GM04503 (cell line): ENCODE data around the gene SLC25A25.

Experiments used
- DNase-seq: peaks from one replicate; pipeline ENCODE4 v3.0.0-alpha.2; 2012; ENCODE audit warnings: low read depth

SLC25A25 gene

DNA sequence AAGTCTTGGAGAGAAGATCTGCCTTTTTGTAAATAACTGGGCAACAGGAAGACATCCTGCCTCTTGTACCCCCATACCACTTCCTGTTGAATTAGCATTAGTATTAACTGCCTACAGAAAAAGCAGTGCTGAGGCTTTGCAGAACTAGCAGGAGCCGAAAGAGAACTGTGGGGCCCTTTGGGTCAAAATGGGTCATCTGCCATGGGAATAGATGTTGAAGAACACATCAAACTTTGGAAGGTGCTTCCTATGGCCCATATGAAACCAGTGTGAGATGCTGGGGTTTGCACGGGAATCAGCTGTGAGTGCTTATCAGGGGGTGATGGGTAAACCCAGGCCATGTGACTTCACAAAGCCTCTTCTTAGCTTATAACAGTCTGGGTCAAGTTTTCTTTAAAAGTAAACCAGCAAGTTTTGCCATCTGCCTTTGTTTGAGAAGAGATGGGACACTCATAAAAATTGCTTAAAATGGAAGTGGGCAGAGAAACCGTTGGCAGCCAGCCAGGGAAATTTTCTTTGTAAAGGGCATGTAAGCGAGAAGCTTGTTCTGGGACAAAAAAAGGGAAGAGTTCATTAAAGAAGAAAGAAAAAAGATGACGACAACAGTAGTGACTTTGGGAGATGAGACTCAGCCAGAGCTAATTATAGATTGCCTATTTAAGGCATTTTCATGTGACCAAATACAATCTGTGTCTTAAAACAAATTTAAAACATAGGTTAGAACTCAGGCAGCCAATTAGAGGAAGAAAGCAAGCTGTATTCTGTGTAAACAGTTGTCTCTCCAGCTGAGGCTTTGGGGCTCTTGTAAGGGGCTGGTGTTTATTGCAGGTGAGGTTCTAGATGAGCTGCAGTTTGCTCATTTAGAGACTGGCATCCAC lies 4.4 kb downstream of the SLC25A25 start:
- DNase-seq, result peak; percentile 43

DNA sequence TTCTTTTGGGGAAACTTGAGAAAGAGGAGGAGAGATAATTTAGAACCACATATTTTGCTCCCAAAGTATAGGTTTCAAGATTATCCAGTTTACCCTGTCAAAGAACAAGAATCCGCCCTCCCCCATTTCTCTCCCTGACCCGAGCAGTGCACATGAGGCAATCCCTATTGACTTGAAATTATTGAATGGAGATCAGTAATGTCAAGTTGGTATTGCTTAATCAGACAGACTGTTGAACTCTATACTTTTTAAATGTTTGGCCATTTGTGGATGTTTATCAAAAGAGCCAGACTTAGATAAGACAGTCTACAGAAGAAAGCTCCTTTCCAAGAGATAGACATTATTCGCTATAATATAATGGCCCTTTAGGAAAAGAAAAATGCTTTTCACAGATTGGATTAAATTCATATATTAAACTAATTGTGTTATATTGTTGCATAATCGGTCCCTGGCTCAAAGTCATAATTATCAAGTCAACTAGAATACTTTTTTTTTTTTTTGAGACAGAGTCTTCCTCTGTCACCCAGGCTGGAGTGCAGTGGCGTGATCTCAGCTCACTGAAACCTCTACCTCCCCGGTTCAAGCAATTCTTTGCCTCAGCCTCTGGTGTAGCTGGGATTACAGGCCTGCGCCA lies 5.3 kb downstream of the SLC25A25 start:
- no peak for DNase-seq

DNA sequence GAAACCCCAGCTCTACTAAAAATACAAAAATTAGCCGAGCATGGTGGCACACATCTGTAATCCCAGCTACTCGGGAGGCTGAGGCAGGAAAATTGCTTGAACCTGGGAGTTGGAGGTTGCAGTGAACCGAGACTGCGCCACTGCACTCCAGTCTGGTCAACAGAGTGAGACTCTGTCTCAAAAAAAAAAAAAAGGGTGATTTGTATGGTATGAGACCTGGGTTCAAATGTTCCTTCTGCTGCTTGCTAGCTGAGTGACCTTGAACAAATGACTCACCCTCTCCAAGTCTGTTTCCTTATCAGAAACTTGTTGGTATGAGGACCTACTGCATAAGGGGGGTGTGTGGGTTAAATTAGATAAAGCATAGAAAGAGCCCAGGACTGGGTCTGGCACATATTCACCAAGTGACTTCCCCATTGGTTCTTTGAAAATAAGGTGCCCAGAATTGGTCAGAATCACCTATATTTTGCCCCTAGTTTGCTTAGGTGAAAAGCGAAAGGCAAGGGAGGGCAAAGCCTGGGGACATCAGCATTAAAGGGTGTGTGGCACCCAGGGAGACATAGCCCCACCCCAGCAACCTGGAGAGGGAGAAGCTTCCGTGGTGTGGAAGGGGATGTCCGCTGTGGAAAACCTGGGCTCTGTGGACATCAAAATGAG lies 9.9 kb downstream of the SLC25A25 start:
- no peak for DNase-seq

DNA sequence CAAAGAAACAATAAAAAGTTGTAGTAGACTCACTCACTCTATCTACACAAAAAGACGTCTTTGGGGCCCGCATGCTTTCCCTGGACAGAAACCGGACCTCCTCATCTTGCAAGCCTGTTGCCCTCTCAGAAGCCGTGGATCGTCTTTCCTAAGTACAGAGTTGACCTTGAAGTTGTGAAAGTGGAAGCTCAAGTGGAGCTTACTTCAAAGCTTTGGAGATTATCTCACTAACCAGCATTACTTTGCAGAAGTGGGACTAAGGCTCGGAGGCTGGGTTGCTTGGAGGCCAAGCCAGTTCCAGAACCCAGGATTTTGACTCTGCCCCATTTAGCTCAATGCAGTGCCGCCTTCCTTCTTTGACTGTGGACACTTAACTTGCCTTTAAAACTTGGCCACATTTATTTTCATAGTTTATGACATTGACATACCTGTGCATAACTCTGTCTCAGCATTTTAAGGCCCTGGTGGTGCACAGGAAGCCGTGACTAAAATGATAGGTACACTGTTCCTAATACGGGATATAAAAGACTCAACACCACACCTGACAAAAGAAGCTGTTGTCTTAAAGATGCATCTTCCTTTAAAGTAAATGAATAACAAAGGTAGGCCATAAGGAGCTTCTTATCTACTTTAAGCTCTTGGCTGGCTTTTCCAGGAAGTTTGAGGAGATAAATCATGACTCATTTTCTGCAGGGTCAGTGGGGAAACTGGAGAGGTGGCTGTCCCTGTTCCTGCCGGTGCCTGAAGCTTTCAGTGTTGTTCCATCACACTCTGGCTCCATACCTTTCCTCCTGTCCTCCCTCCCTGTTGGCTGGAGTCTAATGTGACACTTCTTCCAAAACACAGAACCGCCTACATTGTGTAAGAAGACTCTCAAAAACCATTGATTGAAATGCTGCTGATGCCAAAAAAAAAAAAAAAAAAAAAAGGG lies 10.7 kb downstream of the SLC25A25 start:
- DNase-seq, result no peak

DNA sequence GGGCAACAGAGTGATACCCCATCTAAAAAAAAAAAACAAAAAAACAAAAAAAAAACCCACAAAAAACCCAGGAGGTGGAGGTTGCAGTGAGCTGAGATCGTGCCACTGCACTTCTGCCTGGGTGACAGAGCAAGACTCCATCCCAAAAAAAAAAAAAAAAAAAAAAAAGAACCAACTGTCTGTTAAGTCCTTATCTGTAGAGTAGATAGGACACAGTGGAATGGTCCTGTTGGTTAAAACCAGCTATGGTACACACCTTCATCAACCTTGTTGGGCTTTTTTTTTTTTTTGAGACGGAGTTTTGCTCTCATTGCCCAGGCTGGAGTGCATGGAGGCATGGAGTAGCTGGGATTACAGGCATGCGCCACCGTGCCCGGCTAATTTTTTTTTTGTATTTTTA lies 12.2 kb downstream of the SLC25A25 start:
- no peak for DNase-seq

DNA sequence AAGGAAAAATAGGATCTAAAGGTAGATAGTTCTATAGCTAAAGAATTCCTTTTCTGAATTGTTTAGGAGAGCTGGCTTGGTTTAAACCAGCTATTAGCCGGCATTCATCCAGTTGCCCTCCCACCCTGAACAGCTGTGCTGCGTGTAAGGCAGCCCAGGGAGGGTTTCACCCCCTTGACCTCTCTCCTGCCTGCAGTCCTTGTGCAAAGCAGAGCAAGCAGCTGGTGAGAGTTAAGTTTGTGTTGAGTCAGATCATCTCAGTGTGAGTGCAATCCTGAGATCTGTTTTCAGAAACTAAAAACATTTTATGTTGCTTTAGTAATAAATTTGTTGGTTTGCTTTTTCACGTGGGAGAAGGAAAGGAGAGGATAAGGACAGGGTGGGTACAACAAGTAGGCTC lies 13.0 kb downstream of the SLC25A25 start:
- DNase-seq, result peak; percentile 83

DNA sequence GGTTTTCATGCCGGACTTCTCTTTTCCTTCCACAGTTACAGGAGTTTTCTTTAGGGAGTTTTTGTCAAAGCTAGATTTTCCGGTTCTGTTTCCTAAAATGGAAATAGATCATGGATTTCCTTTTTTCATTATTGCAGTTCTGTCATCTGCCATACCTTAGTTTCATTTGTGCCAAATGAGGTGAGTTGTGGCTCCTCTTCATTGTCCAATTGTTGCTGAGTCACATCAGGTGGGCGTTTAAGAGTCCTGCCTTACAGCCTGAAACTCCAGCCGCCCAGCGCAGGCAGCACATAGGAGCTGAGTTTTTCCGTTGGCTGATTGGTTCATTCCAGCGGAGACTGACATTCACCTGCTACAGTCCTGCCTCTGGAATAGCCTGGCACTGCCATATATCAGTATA lies 14.1 kb downstream of the SLC25A25 start:
- no peak for DNase-seq

DNA sequence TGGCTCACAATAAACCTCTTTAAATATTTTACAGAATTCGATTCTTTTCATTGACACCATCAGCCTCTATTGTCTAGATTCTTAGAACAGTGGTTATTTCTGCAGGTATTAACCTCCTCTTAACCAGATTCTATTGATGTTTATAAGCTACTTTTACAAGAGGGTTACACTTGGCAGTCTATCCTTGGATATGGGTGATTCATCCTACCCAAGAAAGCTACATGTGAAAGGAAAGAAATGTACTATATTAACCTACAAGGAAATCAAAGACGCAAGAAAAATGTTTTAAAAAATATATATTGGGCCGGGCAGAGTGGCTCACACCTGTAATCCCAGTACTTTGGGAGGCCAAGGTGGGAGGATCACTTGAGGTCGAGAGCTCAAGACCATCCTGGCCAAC lies 16.7 kb downstream of the SLC25A25 start:
- DNase-seq, result no peak

DNA sequence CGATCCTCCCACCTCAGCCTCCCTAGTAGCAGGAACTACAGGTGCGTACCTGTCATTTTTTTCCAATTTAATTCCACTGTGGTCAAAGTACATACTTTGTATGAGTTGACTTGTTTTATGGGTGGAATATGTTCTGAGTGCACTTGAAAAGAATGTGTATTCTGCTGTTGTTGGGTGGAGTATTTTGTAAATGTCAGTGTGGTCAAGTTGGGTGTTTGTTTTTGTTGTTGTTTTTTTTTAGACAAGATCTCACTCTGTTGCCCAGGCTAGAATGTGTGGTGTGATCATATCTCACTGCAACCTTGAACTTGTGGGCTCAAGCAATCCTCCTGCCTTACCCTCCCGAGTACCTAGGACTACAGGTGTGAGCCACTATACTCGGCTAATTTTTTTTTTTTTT lies 17.9 kb downstream of the SLC25A25 start:
- no peak for DNase-seq

DNA sequence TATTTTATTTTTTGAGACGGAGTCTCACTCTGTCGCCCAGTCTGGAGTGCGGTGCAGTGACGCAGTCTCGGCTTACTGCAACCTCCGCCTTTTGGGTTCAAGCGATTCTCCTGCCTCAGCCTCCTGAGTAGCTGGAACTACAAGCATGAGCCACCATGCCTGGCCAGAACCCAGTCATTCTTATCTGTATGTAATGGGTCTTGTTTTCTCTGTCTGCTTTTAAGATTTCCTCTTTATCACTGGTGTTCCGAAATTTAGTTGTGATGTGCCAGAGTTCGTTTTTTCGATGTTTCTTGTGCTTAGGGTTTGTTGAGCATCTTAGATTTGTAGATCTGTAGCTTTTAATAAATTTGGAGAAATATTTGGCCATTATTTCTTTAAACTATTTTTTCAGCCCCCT lies 19.2 kb downstream of the SLC25A25 start:
- no peak for DNase-seq

DNA sequence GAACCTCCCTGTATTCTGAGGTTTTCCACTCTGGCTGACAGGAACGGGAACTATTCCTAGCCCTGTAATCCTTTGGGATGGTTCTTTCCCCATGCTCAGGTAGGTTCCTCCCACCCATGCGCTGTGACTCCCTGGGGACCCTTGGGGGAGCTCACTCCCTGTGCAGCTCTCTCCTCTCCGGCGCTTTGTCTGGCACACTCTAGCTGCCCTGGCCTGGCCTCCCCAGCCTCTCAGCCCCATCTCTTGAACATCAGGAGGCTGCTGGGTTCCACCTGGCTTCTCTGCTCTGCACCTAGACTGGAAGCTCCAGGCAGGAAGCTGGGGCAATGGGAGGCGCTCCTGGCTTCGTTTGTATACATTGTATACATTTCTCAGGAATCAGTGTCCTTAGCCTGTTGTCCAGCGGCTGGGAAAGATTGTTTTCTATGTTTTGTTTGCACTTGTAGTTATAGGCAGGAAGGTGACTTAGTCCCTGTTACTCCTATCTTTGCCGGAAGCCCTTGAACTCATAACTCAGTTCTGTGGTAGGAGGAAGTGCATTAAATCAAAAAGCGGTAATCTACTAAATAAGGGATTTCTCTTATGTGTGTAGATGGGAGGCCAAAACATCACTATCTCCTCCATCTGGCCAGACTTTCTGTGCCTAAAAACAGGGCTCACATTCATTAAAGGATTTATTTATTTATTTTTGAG lies 20.4 kb downstream of the SLC25A25 start:
- no peak for DNase-seq

DNA sequence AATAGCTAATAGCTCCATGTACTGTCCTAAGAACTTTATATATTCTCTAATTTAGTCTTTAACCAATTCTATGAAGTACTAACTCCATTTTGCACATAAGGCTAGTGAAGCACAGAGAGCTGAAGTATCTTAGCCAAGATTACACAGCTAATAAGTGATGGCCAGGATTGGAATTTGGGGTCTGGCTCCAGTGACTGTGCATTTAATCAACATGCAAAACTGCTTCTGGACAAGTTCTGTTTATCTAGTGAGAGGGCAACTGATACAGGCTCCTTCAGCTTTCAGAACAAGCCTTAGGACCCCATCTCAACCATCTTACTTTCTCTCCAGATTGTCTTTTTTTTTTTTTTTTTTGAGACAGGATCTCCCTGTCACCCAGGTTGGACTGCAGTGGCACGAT lies 21.3 kb downstream of the SLC25A25 start:
- DNase-seq, result no peak

DNA sequence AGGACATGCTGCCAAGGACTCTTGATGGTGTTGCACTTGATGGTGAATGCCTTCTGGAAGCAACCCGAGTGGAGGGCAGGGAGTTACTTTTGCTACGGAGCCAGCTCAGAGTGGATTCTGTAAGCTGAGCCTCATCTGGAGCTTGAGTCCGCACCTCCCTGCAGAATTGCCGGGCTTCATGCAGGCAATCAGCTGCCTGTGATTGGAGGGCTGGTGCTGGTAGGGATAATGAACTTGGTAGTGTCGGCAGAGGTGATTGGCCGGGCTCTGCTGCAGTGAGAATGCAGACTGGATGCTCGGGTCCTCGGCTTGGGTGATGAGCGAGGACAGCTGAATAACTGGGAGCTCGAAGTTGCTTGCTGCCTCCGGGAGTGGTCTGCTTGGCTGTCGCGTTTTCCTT lies 23.1 kb downstream of the SLC25A25 start:
- peak; percentile 76 for DNase-seq

DNA sequence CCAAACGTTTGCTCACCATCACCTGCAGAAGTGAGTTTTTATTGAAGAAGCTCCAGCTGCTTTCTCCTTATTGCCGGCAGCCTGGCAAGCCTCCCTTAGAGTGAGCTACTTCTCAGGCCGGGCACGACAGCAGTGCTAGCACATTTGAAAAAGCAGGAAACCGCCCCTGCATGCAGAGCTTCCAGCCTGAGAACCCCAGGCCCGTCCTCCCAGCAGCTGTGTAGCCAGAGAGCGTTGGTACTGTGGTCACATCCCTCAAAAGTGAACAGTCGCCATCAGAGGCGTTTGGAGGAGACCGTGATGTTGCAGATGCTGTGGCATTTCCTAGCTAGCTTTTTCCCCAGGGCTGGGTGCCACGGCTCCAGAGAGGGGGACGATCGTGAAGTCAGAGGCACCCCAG lies 23.5 kb downstream of the SLC25A25 start:
- DNase-seq, result no peak

DNA sequence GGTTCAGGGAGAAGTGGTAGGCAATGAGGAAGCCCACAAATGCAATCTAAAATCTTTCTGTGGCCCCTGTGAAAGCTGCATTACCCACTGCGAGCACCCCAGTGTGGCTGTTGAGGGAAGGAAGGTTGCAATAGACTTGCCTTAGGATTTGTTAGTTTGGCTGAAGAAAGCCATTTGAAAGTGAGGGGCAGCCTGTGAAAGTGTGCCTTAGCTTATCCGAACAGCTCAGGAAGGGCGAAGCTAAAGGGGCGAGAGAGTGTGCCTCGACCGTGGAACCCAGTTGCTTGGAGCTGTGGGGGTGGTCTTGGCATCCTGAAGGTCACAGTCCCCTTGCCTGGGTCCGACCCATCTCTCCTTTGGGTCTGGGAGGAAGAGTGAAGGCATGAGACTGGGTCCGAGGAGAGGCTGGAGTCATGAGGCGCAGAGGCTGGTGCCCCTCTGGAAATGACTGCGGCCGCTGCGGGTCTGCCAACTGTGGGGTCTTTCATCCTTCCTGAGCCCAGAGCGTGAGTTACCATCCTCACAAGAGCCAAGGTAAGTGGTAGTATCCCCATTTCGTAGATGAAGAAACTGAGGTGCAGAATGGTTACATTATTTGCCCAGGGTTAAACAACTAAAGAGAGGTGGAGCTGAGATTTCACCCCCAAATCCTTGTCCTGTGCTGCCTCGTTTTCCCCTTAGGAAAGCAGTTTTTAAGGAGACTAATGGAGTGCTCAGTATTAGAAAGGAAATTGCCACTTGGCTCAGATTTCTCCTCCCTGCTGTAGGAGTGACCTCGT lies 24.4 kb downstream of the SLC25A25 start:
- no peak for DNase-seq

DNA sequence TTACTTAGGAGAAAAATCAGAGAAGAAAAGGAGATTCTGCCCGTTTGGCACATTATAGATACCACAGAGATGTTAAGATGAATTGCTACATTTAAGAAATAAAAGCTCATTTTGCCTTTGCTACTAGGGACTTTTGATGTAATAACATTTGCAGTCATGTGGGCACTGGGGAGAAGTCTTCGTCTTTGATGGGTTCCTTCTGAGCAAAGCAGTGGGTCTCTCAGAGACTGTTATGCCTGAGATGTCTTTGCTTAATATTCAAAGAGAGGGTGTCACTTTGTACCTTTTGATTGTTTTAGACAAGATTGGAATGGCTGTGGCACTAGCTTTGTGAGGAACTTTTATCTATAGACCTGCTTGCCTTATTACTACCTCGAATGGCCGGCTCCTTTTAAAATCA lies 25.0 kb downstream of the SLC25A25 start:
- DNase-seq, result no peak

DNA sequence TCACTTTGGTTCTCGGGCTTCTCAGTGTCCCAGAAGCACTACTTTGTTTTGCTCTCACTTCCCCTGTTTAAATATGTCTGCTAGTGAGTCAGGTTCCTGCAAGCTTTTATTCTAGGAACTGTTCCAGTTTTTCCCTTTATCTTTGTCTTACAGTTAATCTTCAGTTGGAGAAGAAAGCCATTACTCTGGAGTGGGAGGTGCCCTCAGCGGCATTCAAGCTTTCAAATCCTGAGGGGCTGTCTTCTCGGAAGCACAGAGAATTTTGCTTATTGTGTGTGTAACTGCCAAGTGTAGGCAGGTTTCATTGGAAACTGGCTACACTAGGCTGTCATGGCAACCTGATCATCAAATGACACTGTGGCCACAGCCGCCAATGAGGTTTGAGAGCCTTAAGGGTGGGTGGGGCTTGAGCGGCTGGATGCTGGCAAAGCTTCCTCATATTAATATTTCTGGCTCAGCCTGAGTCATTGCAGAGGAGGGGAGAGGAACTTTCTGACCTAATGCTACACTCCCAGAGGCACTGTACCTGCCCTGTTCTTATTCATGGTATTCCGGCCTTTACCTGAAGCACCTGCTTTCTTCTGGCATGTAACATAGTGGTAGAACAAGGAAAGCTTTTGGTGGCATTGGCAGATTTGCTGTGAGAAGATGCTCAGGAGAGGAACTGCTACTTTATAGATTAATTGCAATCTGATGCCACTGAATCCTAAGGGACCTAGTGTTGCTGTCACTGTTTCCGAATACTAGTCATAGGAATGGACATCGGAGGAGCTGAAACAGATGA lies 26.3 kb downstream of the SLC25A25 start:
- peak; percentile 93 for DNase-seq

DNA sequence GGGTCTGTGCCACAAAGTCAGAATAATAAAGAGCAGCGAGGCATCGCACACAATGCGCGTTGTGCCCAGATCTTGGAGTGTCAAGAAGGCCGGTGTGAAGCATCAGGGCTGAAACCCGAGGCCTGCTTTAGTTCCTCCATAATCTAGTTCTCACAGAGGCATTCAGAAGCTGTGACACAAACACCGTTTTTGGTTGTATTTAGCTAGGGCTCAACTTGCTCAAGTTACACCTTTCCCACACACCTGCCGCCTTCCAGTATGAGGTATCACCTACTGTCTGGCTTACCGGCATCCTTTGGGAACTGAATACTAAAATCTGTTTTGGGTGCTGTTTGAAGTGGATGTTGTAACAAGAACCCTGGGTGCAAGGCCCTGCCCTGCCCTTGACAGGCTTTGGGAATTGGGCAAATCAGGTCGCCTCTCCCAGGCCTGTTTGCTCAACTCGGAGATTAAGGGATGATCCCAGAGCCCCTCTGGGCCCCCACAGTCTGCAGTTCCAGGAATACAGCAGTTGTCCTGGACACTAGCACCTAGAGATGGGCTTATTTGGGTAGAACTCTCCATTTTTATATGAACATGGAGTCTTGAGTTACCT lies 27.0 kb downstream of the SLC25A25 start:
- no peak for DNase-seq
